Measurements from ENCODE around the gene RESP18.

GRCh38 chr2:219286436-219287115 is 46.0 kb downstream of the RESP18 start:
- TF ChIP-seq CTCF (IDR thresholded peaks at IDR 0.05), result no peak
- no peak for TF ChIP-seq POLR2AphosphoS5 (IDR thresholded peaks at IDR 0.05; ENCODE audit: low read depth, low read length)
- TF ChIP-seq SIN3A (IDR thresholded peaks at IDR 0.05; ENCODE audit: borderline replicate concordance, insufficient read depth, low read depth, low read length), result no peak
